ENCODE measurements around the gene CFAP74. TPM values are rescaled to one million over a fixed set of nuclear protein-coding genes. Genes with fewer than 3 reads are reported as not detected.

The CFAP74 gene
- total RNA-seq, 1 experiment from 2014 or later: not detected

GRCh38 chr1:1969505-1969900, 34.1 kb downstream of the CFAP74 start:
- no TSS peak for BruUV-seq (replicated peaks)
- intact Hi-C loops (cut with micrococcal nuclease; ENCODE audit: unreplicated experiment): no loop called here
- TF ChIP-seq CTCF (conservative IDR thresholded peaks at IDR 0.05; ENCODE audit: low read depth, low read length) (no peak), EZH2 (IDR thresholded peaks at IDR 0.05; ENCODE audit: borderline replicate concordance, low read depth, low read length, poor library complexity, severe bottlenecking) (no peak)
- H3K27me3 ChIP-seq (replicated peaks; ENCODE audit: insufficient read depth, low read depth, low read length, poor library complexity): no peaks in the 10 kb centered on the region
- POLR2A ChIA-PET (ENCODE audit: low non-redundant PET): no interaction called here
- no peaks in the 10 kb centered on the region for H3K9me3 ChIP-seq (ENCODE audit: low read depth, low read length, poor library complexity, severe bottlenecking)
- no peak overlapping the region for H3K4me3 ChIP-seq (ENCODE audit: low read depth, low read length, poor library complexity, severe bottlenecking)
- H3K27ac ChIP-seq (ENCODE audit: low read depth, low read length, poor library complexity, severe bottlenecking): no peak overlapping the region
- no peaks in the 10 kb centered on the region for H3K4me1 ChIP-seq (ENCODE audit: insufficient read depth, low read length, poor library complexity, severe bottlenecking)
- DNase-seq (ENCODE audit: low spot score): no peak
- H3K36me3 ChIP-seq (ENCODE audit: insufficient read depth, low read length, poor library complexity, severe bottlenecking): no peaks in the 10 kb centered on the region
- CTCF ChIA-PET: no interaction called here

- TF ChIP-seq CTCF (conservative IDR thresholded peaks at IDR 0.05; ENCODE audit: low read depth, low read length): no peak
- TF ChIP-seq EZH2 (IDR thresholded peaks at IDR 0.05; ENCODE audit: borderline replicate concordance, low read depth, low read length, poor library complexity, severe bottlenecking): no peak
- CTCF ChIA-PET: no interaction called here
- H3K9me3 ChIP-seq (ENCODE audit: low read depth, low read length, poor library complexity, severe bottlenecking): no peaks in the 10 kb centered on the region
- BruUV-seq (replicated peaks): no TSS peak
- no peak for DNase-seq (ENCODE audit: low spot score)
- H3K4me1 ChIP-seq (ENCODE audit: insufficient read depth, low read length, poor library complexity, severe bottlenecking): no peaks in the 10 kb centered on the region
- intact Hi-C loops (cut with micrococcal nuclease; ENCODE audit: unreplicated experiment): no loop called here
- POLR2A ChIA-PET (ENCODE audit: low non-redundant PET): no interaction called here
- no peaks in the 10 kb centered on the region for H3K27me3 ChIP-seq (replicated peaks; ENCODE audit: insufficient read depth, low read depth, low read length, poor library complexity)
- no peak overlapping the region for H3K27ac ChIP-seq (ENCODE audit: low read depth, low read length, poor library complexity, severe bottlenecking)
- no peaks in the 10 kb centered on the region for H3K36me3 ChIP-seq (ENCODE audit: insufficient read depth, low read length, poor library complexity, severe bottlenecking)
- no peak overlapping the region for H3K4me3 ChIP-seq (ENCODE audit: low read depth, low read length, poor library complexity, severe bottlenecking)
Measured at GRCh38 chr1:1968767-1969504, 34.6 kb downstream of the CFAP74 start.

- DNase-seq (ENCODE audit: low spot score): no peak
- intact Hi-C loops (cut with micrococcal nuclease; ENCODE audit: unreplicated experiment): no loop called here
- CTCF ChIA-PET: no interaction called here
- H3K4me3 ChIP-seq (ENCODE audit: low read depth, low read length, poor library complexity, severe bottlenecking): no peak overlapping the region
- H3K27me3 ChIP-seq (replicated peaks; ENCODE audit: insufficient read depth, low read depth, low read length, poor library complexity): no peaks in the 10 kb centered on the region
- TF ChIP-seq CTCF (conservative IDR thresholded peaks at IDR 0.05; ENCODE audit: low read depth, low read length): no peak
- no peak for TF ChIP-seq EZH2 (IDR thresholded peaks at IDR 0.05; ENCODE audit: borderline replicate concordance, low read depth, low read length, poor library complexity, severe bottlenecking)
- POLR2A ChIA-PET (ENCODE audit: low non-redundant PET): no interaction called here
- no TSS peak for BruUV-seq (replicated peaks)
- H3K4me1 ChIP-seq (ENCODE audit: insufficient read depth, low read length, poor library complexity, severe bottlenecking): no peaks in the 10 kb centered on the region
- H3K36me3 ChIP-seq (ENCODE audit: insufficient read depth, low read length, poor library complexity, severe bottlenecking): no peaks in the 10 kb centered on the region
- H3K27ac ChIP-seq (ENCODE audit: low read depth, low read length, poor library complexity, severe bottlenecking): no peak overlapping the region
- H3K9me3 ChIP-seq (ENCODE audit: low read depth, low read length, poor library complexity, severe bottlenecking): no peaks in the 10 kb centered on the region
Measured at GRCh38 chr1:1967879-1968278, 35.7 kb downstream of the CFAP74 start.
